GM12878 (cell line): ENCODE measurements around the gene COL19A1. TPM values are rescaled to one million over a fixed set of nuclear protein-coding genes. Genes with fewer than 3 reads are reported as not detected.

Experiments
- ATF2 ChIP-seq: IDR thresholded peaks from 2 replicates; pipeline ENCODE4 v1.6.1; 2012; ENCODE audit warnings: low read length, inconsistent platforms
- CBX5 ChIP-seq: sonication (generic); IDR thresholded peaks from 2 replicates; pipeline ENCODE4 v1.6.1; 2016; ENCODE audit warnings: low read depth, moderate library complexity, mild to moderate bottlenecking, inconsistent platforms
- CEBPZ ChIP-seq: fragments of 150-350 bp; IDR thresholded peaks from 2 replicates; pipeline ENCODE4 v1.6.1; 2016; ENCODE audit warnings: low read depth, low read length
- DPF2 ChIP-seq: fragments of 450-650 bp; IDR thresholded peaks from 2 replicates; pipeline ENCODE4 v1.6.1; 2017; ENCODE audit warnings: mild to moderate bottlenecking
- KAT2A ChIP-seq: conservative IDR thresholded peaks from 2 replicates; pipeline ENCODE4 v1.6.1; 2011; ENCODE audit warnings: low read depth, low read length; ENCODE audit not compliant: control insufficient read depth
- KLF5 ChIP-seq: fragments of 450-650 bp; IDR thresholded peaks from 2 replicates; pipeline ENCODE4 v1.6.1; 2014; ENCODE audit warnings: mild to moderate bottlenecking; ENCODE audit not compliant: partially characterized antibody
- RAD51 ChIP-seq: fragments of 450-650 bp; IDR thresholded peaks from 2 replicates; pipeline ENCODE4 v1.6.1; 2016; ENCODE audit warnings: moderate library complexity, mild to moderate bottlenecking, inconsistent platforms
- RCOR1 ChIP-seq: conservative IDR thresholded peaks from 2 replicates; pipeline ENCODE4 v1.6.1; 2012; ENCODE audit warnings: low read depth, low read length, improper control_type of control experiment
- REST ChIP-seq: IDR thresholded peaks from 2 replicates; pipeline ENCODE4 v1.6.1; 2012; ENCODE audit warnings: mild to moderate bottlenecking, low read depth, low read length
- SMARCA5 ChIP-seq: fragments of 450-650 bp; IDR thresholded peaks from 2 replicates; pipeline ENCODE4 v1.6.1; 2017; ENCODE audit warnings: mild to moderate bottlenecking
- SREBF1 ChIP-seq: IDR thresholded peaks from 2 replicates; pipeline ENCODE4 v1.6.1; 2012; ENCODE audit warnings: mild to moderate bottlenecking, low read length
- TCF12 ChIP-seq: IDR thresholded peaks from 2 replicates; pipeline ENCODE4 v1.6.1; 2011; ENCODE audit warnings: low read depth, mild to moderate bottlenecking, low read length
- polyA plus RNA-seq, 11 experiments: library from polyadenylated mRNA; depleted of rRNA in 4 of 11; unstranded in 6 of 11; stranded (reverse) in 5 of 11; fragments of >200 nt; fragmentation: Nextera tagmentation in 4 of 11; fragmentation: Illumina TruSeq in 1 of 11; extraction: Ambion mirVana in 4 of 11; extraction: Trizol in 1 of 11; gene quantifications; 1 replicate in 1 of 11; 2 replicates in 10 of 11; pipeline versions ENCODE4 v1.2.1 to v1.2.3, GENCODE V29; 2011 to 2016; ENCODE audit warnings: inconsistent platforms in 2 of 11, missing spikeins in 2 of 11, low read depth in 1 of 11
- total RNA-seq, 4 experiments: library from RNA; depleted of rRNA in 3 of 4; stranded (reverse); fragments of >200 nt in 3 of 4; fragmentation: Illumina TruSeq in 1 of 4; extraction: Trizol in 1 of 4; gene quantifications; 2 replicates each; pipeline versions ENCODE4 v1.2.1 to v1.2.3, GENCODE V29; 2013 to 2021

Gene COL19A1
- total and polyA plus RNA-seq, 10 of the 15 experiments (the other 5 are each of a cell fraction or from before 2014, with no cell fraction given) = 1.1 to 13.5 (median 4.1) TPM

- TF ChIP-seq ATF2 (no peak), DPF2 (no peak), CBX5 (no peak), REST (no peak), SMARCA5 (no peak), RAD51 (no peak), CEBPZ (no peak), RCOR1 (no peak), TCF12 (no peak), KAT2A (no peak), KLF5 (no peak), SREBF1 (no peak)
Observed at GRCh38 chr6:69887714-69888345, 21.5 kb downstream of the COL19A1 start (continued).
